LNCaP clone FGC (cell line): Measurements from ENCODE around the gene ALPP.
"Not testable (repeated sequence)": the region's sequence is repeated elsewhere in the genome, so short reads cannot be mapped to it uniquely, and the experiment has no call there.

Source experiments
- DNase-seq: peaks from one replicate; pipeline ENCODE4 v3.0.0-alpha.2; 2011; ENCODE audit warnings: low read depth
- H3K4me3 ChIP-seq: 2 replicates; pipeline ENCODE4 v1.5.1; 2011; ENCODE audit warnings: mild to moderate bottlenecking, low read depth, low read length, control low read depth
- TF ChIP-seq, protein P1 (sequence below): IDR thresholded peaks from 2 replicates; pipeline ENCODE4 v1.5.1; 2012; ENCODE audit warnings: mild to moderate bottlenecking; ENCODE audit not compliant: control insufficient read depth, insufficient read depth; ENCODE audit errors: extremely low read depth

Gene ALPP

GRCh38 chr2:232335859-232336215, 42.7 kb upstream of the ALPP start:
- H3K4me3 ChIP-seq, result no peak overlapping the region
- TF ChIP-seq, protein P1, sequence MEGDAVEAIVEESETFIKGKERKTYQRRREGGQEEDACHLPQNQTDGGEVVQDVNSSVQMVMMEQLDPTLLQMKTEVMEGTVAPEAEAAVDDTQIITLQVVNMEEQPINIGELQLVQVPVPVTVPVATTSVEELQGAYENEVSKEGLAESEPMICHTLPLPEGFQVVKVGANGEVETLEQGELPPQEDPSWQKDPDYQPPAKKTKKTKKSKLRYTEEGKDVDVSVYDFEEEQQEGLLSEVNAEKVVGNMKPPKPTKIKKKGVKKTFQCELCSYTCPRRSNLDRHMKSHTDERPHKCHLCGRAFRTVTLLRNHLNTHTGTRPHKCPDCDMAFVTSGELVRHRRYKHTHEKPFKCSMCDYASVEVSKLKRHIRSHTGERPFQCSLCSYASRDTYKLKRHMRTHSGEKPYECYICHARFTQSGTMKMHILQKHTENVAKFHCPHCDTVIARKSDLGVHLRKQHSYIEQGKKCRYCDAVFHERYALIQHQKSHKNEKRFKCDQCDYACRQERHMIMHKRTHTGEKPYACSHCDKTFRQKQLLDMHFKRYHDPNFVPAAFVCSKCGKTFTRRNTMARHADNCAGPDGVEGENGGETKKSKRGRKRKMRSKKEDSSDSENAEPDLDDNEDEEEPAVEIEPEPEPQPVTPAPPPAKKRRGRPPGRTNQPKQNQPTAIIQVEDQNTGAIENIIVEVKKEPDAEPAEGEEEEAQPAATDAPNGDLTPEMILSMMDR, result no peak
- DNase-seq, result no peak

GRCh38 chr2:232336241-232336736, 42.3 kb upstream of the ALPP start:
- TF ChIP-seq, protein P1, result no peak
- H3K4me3 ChIP-seq, result no peak overlapping the region
- DNase-seq, result no peak

DNA sequence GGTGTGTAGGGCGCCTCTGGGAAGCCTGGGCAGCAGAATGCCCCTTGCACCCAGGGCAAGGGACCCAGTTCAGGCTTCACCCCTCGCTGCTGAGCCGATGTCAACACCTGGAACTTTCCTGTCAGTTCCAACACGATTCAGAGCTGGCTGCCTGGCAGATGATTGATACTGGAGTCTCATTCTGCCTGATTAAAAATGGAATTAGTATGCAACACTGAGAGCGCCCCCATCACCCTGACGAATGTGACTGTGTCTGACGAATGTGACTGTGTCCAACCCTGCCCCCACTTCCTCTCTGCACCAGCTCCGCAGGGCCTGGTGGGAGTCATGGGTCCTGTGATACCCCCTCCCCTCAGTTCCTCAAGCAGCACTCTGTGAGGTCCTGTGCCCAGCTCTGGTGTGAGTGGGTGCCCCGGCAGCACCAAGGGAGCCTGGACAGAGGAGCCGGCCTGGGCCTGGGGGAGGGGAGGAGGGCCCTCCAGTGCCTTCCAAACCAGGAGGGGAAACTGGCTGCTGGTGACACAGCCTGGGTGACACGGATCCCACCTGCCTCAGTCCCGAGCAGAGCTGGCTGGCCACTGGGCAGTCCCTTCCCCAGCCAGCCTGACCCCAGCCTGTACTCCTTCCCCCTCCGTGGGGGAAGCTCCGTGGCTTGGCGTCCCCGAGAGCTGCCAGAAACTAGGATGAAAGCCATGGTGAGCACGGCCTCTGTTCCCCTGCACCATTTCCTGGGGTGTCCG, 41.4 kb upstream of the ALPP start:
- DNase-seq, result no peak
- TF ChIP-seq, protein P1, result no peak
- H3K4me3 ChIP-seq, result no peak overlapping the region

GRCh38 chr2:232338094-232338758, 40.3 kb upstream of the ALPP start:
- H3K4me3 ChIP-seq, DNase-seq: not testable (repeated sequence)

DNA sequence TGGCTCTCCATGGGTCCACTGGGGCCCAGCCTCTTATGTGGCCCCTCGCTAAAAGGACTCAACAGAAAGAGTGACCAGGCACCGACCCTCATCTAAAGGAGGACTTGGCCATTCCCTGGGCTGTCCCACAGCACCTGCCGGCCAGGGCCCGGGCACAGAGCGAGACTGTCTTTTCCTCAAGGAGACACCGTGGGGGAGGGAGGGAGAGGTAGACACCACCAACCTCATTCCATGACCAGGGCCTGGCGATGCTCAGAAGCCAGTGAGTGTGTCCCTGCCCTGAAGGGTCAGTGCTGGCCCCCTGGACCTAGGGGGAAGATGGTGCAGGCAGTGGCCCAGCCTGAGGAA, 39.8 kb upstream of the ALPP start:
- TF ChIP-seq, protein P1, result no peak
- DNase-seq, result no peak
- no peak overlapping the region for H3K4me3 ChIP-seq

GRCh38 chr2:232339121-232340081, 39.1 kb upstream of the ALPP start:
- H3K4me3 ChIP-seq, result no peak overlapping the region
- TF ChIP-seq, protein P1, result no peak
- no peak for DNase-seq
